Ishikawa (cell line): Measurements from ENCODE around the gene GJC1.

Source experiments
- CEBPB ChIP-seq: IDR thresholded peaks from 2 replicates; pipeline ENCODE4 v1.6.1; 2012
- CREB1 ChIP-seq: IDR thresholded peaks from 2 replicates; pipeline ENCODE4 v1.6.1; 2012; ENCODE audit warnings: low read depth
- RAD21 ChIP-seq: IDR thresholded peaks from 2 replicates; pipeline ENCODE4 v1.6.1; 2012; ENCODE audit warnings: low read depth
- TCF12 ChIP-seq: IDR thresholded peaks from 2 replicates; pipeline ENCODE4 v1.6.1; 2012; ENCODE audit warnings: low read depth
- TF ChIP-seq, protein P1 (sequence below): IDR thresholded peaks from 2 replicates; pipeline ENCODE4 v1.6.1; 2012; ENCODE audit warnings: low read depth, mild to moderate bottlenecking

DNA sequence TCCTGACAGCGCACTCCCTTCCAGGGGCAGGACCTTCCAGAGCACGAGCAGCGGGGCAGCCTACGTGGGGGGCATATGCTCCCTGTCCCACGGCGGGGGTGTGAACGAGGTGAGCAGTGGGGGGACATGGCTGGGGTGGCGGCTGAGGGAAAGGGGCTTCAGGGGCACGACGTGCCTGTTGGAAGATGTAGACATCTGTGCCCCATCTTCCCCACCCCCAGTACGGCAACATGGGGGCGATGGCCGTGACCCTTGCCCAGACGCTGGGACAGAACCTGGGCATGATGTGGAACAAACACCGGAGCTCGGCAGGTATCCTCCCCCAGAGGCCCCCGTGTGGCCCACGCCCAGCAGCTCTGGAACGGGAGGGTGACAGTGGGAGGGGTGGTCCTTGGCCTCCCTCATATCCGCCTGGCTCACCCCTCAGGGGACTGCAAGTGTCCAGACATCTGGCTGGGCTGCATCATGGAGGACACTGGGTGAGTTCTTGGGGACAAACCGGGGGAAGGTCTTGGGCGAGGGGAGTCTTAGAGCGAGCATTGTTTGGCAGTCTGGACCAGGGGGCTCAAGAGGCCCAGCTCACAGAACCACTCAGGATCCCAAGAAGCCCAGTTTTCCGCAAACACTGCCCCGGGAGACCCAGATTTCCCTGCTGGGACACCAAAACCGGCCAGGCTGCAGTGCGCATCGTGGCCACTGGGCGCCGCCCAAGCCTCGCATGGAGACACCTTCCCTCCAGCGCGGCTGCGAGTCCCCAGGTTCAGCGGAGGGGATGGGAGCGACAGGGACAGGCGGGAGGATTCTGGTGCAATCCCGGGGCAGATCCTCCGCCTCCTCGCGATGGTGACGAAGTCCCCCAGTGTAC lies 55.6 kb downstream of the GJC1 start:
- TF ChIP-seq, protein P1, sequence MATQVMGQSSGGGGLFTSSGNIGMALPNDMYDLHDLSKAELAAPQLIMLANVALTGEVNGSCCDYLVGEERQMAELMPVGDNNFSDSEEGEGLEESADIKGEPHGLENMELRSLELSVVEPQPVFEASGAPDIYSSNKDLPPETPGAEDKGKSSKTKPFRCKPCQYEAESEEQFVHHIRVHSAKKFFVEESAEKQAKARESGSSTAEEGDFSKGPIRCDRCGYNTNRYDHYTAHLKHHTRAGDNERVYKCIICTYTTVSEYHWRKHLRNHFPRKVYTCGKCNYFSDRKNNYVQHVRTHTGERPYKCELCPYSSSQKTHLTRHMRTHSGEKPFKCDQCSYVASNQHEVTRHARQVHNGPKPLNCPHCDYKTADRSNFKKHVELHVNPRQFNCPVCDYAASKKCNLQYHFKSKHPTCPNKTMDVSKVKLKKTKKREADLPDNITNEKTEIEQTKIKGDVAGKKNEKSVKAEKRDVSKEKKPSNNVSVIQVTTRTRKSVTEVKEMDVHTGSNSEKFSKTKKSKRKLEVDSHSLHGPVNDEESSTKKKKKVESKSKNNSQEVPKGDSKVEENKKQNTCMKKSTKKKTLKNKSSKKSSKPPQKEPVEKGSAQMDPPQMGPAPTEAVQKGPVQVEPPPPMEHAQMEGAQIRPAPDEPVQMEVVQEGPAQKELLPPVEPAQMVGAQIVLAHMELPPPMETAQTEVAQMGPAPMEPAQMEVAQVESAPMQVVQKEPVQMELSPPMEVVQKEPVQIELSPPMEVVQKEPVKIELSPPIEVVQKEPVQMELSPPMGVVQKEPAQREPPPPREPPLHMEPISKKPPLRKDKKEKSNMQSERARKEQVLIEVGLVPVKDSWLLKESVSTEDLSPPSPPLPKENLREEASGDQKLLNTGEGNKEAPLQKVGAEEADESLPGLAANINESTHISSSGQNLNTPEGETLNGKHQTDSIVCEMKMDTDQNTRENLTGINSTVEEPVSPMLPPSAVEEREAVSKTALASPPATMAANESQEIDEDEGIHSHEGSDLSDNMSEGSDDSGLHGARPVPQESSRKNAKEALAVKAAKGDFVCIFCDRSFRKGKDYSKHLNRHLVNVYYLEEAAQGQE = no peak
- TF ChIP-seq RAD21 = peak; percentile 97
- TF ChIP-seq CREB1 = no peak
- no peak for TF ChIP-seq CEBPB
- TF ChIP-seq TCF12 = 0 out of 2 replicates have a peak, but pooled peaks have one; percentile 6
